Skeletal muscle cell (primary cell): ENCODE measurements around the gene FGF9.

Source experiments
- DNase-seq: peaks from one replicate; pipeline ENCODE4 v3.0.0-alpha.2; 2010; ENCODE audit warnings: low read depth
- H3K4me3 ChIP-seq: 2 replicates; pipeline ENCODE4 v1.5.1; 2011; ENCODE audit warnings: low read depth, mild to moderate bottlenecking, control low read depth, low read length, moderate library complexity

Gene FGF9

DNA sequence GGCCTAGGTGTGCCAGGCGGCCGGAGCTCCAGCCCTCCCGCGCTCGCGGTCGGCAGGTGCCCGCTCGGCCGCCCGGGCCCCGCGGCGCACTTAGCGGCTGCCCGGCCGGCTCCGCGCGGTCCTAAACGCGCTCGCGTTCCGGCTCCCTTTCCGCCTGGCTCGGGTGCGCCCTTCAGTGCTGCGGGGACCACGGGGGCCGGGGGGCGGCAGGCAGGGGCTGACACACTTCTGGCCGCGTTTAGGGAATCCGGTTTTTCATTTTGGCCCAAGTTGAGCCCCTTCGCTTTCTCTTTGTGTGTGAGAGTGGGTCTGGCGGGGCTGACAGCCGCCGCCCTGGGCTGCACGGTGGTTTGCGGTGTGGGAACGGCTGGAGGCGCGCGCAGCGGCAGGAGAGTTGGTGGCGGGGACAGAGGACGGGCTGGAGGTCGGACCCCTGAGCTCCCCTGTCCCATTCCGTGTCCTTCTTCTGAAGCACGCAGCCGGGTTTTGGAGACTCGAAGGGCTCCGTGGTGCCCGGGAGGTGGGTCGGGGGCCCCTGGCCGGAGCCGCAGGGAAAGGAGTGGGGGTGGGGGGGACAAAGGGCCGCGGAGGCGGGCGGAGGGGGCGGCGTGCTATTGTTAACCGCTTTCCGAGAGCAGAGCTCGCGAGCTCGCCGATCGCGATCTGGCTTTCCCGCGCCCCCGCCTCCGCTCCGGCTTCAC, 3.1 kb downstream of the FGF9 start:
- peak overlapping the region; percentile 57 for H3K4me3 ChIP-seq

DNA sequence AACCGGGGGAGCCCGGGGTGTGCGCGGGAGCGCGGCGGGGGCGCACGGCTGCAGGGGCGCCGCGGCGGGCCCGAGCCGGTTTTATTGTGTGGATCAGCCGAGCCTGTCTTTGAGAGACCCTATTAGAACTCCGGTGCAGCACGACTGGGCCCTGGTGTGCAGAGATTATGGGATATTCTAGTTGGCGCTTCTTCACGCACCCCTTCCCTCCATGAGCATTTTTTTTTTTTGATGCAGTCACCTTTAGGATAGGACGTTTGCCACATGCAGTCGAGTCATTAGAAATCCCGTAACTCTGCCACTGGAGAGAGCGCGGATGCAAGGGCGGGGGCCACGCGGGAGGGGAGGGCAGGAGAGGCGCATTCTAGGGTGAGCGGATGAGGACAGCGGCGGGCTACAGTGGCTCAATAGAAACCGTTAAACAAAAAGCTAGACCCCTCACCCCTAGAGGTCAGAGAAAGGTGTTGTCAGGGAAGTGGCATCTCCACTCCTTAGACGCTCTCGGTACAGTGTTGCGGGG, 3.7 kb downstream of the FGF9 start:
- peak overlapping the region; percentile 57 for H3K4me3 ChIP-seq
- DNase-seq = no peak

More for the DNA sequence above, 3.1 kb downstream of the FGF9 start:
- DNase-seq = no peak

DNA sequence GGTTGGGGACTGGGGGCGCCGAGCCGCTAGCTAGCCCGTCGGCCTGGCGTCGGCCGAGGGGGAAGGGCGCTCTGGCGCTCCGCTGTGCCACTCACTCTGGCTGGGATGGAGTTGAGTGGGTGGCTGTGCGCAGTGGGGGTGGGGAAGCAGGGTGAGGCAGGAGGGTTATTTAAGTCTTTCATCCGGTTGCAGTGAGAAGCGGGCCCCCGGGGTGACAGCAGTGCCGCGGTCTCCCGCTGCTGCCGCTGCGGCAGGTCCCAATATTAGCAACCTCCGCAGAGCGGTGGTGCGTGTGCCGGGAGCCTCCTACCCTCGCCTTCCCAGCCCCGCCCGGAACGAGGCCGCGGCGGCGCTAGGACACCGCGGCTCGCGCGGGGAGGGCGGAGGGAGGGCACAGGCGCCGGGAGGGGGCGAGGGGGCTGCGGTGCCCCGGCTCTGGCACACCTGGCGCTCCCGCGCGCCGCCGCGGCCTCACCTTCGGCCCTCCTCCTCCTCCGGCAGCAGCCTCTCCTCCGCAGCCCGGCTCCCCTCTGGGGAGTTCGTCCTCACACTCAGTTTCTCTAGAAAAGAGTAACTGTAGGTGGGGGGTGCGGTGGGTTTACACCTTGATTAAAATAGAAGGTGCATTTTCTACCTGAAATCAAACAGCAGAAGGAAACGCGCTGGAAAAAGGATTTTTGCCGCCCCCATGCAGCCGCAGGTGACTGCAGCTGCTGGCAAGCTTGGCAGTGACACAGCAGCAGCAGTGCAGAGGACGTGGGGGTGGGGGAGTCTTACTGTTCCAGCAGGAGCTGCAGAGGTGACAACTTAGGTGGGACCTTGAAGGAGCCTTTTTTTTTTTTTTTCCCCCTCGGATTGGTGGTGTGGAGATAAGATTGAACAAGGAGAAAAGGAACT, 4.5 kb downstream of the FGF9 start:
- peak overlapping the region; percentile 32 for H3K4me3 ChIP-seq
- DNase-seq = no peak

DNA sequence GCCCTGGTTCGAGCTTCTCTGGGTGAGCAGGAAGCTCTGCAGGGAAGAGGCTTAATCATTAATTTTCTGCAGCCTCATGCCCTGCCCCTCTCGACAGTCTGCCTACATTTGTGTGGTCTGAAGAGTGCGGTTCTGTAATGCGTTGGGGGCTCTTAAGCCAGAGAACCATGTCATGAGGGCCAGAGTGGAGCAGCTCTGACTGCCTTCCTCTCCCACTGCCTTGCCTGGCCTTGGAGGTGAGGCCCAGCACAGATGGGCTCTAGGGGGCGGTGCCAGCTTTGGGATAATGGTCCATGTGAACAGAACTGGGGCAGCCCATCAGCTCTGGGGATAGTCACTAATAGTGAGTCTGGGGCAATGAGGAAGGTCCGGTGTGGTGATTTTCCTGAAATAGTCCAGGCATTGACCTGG, 5.7 kb downstream of the FGF9 start:
- no peak overlapping the region for H3K4me3 ChIP-seq
- no peak for DNase-seq

DNA sequence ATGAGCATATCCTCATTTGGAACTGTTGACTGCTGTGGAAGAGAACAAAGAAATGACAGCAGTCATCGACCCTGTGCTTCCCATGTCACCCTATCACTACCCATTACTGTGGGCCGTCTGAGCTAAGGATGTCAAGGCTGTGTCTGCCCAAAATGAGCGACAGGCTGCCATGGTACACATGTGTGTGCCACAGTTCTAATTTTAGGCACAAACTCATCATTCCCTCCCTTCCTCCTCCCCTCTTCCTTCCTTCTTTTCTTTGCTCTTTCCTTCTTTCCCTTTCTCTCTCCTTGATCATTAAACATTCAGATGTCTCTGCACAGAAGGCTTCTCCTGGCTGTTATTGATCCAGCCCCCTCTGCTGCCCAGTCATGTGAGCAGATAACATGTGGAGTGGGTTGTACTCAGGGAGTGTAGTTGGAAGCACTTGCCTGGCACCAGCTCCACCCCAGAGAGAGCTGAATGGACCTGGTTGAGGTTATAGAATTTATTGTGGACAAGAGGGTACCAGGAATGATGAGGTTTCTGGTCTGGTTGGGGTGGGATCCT, 6.3 kb downstream of the FGF9 start:
- H3K4me3 ChIP-seq = no peak overlapping the region
- DNase-seq = no peak

DNA sequence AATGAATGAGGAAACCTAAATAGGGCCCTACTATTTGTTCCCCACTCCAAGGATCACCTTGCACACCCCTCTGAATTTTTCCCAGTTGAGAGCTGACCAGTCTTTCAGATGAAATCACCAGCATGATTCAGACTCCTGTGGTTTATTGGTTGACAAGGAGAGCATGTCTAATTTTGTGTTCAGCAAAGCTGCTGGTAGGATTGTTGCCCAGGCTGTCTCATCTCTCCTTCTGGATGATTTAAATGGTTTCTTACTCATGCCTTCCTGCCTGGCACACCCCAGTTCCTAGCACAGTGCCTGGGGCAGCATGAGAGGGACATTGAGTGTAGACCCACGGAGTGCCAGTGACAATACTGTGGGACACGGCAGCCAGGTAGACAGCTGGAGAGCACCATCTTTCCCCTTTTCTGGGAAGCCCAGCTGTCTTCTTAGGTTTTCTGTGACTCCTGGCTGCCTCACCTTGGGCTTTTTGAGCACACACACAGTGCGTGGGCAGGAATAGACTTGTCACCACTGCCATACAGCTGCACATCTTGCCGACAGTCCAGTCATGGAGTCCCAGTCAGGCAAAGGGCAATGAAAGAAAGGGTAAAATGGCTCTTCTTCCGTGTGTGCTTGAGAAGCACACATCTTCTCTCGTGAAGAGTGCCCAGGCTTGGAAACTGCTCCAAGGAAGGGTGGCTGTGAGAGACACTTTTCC, 12.3 kb downstream of the FGF9 start:
- DNase-seq = no peak
- no peak overlapping the region for H3K4me3 ChIP-seq

DNA sequence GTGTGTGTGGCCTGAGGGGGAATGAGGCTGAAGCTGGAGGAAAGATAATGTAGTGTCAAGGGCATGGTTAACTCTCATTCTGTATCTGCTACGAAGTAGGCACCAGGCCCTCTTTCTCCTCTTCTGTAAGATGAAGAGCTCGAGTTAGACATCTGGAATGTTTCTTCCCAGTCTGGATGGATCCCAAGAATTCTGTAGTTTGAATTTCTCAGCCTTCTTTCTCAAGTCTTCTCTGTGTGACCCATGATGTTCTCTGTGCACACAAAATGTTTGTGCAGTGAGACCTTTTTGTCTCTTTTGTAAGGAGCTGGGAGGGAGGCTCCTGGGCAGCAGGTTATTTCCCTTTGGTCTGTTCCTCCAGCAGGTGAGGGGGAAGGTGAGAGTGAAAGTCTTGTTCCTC, 13.7 kb downstream of the FGF9 start:
- no peak for DNase-seq
- no peak overlapping the region for H3K4me3 ChIP-seq

DNA sequence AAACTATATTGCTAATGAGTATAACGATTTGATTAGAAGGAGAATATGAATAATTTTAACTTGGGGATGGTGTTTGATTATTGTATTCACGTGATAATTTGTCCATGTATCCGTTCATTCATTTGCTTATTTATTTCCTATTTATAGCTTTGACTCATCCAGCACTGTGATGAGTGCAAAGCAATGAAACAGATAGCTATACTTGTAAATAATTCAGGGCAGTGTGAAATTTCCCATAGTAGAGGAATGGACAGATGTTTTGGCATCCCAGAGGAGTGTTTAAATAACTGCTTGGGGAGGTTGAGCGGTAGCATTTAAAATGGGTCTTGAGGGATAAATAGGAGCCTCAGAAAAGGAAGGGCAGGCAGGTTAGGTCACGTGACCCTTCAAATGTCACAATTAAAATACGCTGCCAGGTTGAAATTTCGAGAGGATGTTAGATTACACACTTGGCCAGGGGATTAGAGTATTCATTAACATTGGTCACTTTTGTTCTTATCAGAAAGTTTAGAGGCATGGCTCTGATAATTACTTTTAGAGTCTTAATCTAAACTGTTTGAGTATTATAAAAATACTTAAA, 14.7 kb downstream of the FGF9 start:
- no peak for DNase-seq
- H3K4me3 ChIP-seq = no peak overlapping the region

DNA sequence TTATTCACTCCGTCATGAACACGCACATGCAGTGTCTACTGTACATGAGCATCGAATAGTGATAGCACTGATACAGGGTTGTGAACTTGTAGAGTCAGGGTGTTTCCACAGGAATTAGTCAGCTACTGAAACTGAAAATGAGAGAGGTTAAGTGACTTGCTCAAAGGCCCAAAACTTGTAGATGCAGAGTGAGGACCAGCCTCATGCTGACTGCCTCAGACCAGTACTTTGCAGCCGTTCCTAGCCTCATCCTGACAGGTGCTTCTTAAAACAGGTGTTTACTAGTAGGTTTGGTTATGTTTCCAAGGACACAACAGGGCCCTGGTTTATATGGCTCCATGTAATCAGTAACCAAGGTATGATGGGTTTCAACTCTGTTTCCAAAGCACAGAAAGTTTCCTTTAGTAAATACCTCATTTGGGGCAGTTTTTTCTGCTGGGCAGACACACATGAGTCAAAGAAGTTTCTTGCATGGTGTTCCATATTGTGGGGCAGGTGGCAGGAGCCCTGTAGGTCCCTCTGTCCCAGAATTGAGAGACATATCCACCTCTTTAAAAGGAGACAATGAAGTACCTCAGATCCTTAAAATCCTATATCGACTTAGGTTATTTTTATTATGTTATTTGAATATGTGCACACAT, 16.0 kb downstream of the FGF9 start:
- no peak overlapping the region for H3K4me3 ChIP-seq
- DNase-seq = no peak

DNA sequence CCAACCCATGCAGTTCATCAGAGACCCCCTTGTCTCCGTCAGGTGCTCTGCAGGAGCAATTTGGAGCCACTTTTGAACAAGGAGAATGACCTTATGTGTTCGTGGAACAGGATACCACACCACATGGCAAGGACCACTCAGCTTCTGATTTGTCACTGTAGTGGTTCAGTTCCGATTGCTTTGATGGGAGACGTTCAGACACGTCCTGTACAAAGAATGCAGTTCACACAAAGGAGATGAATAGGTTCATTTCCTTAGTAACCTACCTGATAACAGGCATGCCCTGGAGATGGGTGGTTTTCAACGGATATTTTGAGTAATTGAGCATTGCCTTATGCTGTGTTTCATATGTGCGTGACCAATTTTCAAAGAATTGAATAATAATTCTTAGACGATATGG, 17.2 kb downstream of the FGF9 start:
- no peak overlapping the region for H3K4me3 ChIP-seq
- DNase-seq = no peak

DNA sequence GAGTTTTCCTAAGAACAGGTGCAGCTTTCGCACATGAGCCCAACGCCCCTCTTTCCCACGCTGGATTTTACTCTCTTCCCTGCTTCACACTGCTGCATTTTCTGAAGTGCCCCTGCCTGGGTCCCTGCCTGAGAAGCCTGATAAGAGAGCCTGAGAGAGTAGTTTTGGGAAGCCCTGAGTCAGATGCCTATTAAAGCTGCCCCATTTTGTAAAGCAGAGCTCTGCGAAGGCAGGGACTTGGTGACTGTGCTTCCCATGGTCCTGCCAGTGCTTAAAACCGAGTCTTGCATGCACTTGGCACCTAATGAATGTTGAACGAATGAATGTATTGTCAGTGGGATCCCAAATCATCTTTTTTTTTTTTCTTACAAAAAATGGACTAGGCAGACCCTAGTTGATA, 18.2 kb downstream of the FGF9 start:
- no peak overlapping the region for H3K4me3 ChIP-seq
- DNase-seq = no peak

DNA sequence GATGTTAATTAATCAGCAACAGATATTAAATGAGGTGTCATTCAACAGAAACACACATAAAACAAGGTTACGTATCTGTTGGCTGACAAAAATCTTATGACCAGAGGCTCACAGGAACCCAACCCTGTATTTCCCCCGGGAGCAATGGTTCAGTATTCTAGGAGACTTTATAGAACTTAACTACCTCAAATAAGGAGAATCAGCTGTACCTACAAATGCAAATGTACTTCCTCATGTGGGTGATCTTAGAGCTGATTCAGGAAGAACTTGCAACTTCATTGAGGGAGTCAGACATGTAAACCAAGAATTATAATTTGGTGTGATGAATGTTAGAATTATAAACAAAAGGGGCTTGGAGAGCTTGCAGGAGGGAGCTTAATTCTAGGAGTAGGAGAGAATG, 20.1 kb downstream of the FGF9 start:
- no peak overlapping the region for H3K4me3 ChIP-seq
- no peak for DNase-seq

DNA sequence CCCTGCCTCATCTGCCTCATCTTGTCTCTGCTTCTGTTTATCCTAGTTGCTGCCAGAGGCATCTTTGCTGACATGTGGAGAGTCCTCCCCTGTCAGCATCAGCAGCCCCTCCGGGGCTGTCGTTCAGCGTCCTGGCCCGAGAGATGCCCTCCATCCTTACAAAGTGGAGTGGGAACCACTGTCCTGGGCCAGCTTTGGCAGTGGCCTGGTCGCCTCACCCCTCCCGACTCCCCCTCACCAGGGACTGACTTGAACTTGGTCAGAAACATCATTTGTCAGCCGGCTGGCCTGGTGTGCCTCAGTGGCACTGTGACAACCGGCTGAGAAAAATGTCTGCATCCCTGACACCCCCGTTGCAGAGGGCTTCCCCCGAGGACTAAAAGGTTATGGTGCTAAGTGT, 20.6 kb downstream of the FGF9 start:
- H3K4me3 ChIP-seq = no peak overlapping the region
- no peak for DNase-seq

DNA sequence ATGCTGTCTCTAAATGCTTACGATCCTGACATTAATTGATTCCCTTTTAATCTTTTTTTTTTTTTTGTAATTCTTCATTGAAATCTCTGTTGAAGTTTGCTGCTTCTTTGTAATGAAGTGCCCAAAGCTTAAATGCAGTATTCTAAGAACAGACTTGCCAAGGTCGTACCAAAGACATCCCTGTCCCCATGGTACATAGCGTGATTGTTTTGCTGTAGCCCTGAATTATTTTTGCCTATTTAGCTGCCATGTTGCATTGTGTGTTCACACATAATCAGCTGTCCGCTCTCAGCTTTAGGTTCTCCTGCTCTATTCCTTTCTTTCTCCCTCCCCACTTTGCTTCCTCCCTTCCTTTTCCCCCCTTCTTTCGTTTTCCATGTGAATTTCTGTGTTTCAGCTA, 21.1 kb downstream of the FGF9 start:
- no peak for DNase-seq
- no peak overlapping the region for H3K4me3 ChIP-seq

DNA sequence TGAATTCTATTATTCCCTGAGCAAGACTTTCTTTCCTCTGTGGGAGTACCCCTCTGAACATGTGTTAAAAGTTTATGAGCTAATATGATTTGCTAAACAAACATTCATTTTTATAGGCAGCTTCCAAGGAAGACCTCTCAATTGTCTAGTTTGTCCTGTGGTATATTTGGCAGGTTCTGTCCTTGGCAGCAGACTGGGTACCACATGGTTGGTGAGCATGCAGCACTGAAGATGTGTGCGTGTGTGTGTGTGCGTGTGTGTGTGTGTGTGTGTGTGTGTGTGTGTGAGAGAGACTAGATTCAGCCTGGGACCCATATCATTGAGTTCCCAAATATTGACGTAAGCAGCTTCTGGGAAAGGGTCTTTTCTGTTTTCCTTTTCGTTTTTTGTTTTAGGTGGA, 24.0 kb downstream of the FGF9 start:
- H3K4me3 ChIP-seq = no peak overlapping the region
- no peak for DNase-seq

DNA sequence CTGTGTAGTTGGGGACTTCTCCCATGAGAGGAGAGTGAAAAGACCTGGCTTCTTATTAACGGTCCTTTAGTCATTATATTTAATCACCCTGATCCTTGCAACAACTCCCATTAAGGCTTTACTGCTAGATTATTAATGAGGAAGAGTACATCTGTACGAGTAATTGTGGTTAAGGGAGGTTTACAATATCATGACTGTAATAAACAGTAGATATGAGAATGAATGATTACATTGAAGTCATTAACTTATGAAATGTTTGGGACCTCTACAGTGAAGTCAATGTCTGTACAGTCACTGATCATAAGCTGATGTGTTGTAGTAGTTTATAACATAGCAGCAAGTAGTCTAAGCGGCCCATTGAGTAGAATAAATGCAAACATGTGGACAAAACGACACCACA, 24.7 kb downstream of the FGF9 start:
- no peak for DNase-seq
- H3K4me3 ChIP-seq = no peak overlapping the region

DNA sequence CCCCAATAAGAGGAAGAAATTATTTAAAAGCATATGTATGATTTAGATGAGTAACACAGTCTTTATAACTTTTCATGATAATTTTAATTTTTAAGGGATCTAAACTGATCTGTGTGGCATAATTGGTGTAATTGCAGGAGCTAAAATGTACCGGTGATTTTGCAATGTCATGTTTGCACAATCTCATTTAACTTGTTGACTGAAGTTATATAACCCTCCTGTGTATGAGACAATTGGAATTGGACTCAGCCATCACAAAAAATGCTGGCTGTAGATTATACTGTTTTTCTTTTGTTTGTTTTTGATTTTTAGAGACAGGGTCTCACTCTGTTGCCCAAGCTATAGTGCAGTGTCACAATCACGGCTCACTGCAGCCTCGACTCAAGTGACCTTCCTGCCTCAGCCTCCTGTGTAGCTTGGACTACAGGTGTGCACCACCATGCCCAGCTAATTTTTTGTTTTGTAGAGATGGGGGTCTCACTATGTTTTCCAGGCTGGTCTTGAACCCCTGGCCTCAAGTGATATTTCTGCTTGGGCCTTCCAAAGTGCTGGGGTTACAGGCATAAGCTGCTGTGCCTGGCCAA, 26.1 kb downstream of the FGF9 start:
- no peak for DNase-seq
- H3K4me3 ChIP-seq = no peak overlapping the region

DNA sequence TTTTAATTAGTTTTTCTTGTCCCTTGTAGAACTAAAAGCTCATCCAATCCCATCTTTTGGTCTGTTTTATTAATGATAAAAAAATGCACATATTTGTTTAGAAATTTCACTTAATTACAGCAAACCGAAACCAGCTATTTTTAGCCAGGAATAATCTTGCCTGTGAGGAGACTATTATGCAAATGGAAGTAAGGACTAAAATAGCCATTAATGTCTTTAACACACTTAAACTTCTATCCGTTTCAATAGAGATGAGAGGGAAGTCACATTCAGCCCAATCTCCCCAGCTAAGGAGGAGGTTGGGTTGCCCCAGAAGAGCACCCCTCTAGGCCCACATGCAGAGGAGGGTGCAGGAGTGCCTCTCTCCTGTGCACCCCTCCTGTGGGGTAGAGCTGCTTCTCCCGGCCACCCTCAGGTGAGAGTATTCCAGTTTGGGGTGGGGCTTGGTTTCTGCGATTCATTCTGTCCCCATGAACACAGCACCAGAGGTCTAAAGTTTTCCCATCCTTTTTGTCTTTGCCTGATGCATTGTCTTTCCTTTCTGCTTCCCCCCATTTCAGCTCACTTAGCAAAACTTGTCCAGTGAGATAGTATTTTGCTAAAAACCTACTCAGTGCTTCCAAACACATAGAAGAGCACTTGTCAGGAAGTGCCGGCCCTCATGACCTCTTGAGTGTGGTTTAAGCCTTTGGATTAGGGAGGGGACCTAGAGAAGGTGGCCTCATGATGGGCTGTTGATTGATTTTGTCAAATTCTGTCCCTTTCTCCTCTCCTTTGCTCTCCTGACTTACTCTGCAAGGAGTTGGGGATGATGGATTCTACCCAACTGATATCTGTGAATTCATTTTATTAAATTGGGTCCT, 28.2 kb downstream of the FGF9 start:
- no peak overlapping the region for H3K4me3 ChIP-seq
- no peak for DNase-seq
